GM12873 (cell line): ENCODE data around the gene PADI2.

Experiments
- TF ChIP-seq, protein P1 (sequence below): IDR thresholded peaks from 2 replicates; pipeline ENCODE4 v1.5.1; 2012; ENCODE audit warnings: low read depth, mild to moderate bottlenecking, moderate library complexity, low read length, control low read depth; ENCODE audit not compliant: insufficient read depth; ENCODE audit errors: missing control alignments

The PADI2 gene

DNA sequence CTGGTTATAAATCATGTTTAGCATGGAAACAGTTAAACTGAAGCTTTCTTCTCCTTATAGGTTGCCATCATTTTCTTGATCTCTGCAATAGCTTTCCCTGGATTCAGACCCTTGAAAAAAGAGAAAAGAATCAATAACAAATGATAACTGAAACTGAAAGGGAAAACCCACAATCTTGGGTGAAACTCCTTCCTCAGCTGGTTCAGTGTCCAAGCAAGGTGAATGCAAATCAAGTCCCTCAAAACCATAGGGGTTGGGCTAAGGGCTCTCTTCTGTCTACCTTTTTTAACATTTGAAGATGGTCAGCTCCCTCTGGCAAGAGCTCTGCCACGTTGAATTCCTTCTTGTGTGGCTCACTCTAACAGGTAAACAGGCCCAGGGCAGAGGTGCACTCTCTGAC lies 100.4 kb downstream of the PADI2 start:
- TF ChIP-seq, protein P1, sequence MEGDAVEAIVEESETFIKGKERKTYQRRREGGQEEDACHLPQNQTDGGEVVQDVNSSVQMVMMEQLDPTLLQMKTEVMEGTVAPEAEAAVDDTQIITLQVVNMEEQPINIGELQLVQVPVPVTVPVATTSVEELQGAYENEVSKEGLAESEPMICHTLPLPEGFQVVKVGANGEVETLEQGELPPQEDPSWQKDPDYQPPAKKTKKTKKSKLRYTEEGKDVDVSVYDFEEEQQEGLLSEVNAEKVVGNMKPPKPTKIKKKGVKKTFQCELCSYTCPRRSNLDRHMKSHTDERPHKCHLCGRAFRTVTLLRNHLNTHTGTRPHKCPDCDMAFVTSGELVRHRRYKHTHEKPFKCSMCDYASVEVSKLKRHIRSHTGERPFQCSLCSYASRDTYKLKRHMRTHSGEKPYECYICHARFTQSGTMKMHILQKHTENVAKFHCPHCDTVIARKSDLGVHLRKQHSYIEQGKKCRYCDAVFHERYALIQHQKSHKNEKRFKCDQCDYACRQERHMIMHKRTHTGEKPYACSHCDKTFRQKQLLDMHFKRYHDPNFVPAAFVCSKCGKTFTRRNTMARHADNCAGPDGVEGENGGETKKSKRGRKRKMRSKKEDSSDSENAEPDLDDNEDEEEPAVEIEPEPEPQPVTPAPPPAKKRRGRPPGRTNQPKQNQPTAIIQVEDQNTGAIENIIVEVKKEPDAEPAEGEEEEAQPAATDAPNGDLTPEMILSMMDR, result no peak

DNA sequence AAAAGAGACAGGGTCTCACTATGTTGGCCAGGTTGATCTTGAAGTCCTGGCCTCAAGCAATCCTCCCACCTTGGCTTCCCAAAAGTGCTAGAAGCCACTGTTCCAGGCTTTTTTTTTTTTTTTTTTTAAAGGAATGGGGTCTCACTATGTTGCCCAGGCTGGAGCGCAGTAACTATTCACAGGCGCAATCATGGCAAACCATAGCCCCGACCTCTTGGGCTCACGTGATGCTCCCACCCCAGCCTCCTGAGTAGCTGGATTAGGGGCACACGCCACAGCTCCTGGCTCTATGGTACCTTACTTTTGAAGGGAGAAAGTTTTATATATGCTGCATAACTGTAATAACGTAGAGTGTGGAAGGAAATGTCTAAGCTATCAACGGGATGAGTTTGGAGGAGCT lies 101.8 kb downstream of the PADI2 start:
- TF ChIP-seq, protein P1, result no peak
